HG02973 (cell line): ENCODE results near the gene CAMK1D.

Source experiments
- ATAC-seq: cut with Tn5 transposase; IDR thresholded peaks from one replicate; pipeline ENCODE4 v1.9.1; 2021; ENCODE audit warnings: moderate library complexity; ENCODE audit not compliant: unreplicated experiment

CAMK1D gene

DNA sequence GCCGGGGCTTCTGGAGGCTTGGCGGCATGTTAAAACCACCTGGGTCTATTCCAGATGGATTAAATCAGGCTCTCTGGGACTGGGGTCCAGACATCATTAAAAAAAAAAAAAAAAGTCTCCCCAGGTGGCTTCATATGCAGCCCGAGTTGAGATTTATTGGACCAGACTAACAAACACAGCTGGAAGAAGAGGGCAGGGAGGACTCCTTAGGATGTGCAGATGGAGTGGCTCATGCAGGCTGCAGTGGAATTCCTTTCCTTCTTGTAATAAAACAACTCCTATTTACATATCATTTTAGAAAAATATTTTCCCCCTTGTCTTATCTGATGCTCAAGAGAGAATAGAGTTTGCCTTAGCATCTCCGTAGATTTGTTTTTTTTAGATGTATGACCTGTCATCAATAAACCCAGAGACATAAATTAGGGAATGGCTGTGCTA, 238.1 kb downstream of the CAMK1D start:
- ATAC-seq = no peak

DNA sequence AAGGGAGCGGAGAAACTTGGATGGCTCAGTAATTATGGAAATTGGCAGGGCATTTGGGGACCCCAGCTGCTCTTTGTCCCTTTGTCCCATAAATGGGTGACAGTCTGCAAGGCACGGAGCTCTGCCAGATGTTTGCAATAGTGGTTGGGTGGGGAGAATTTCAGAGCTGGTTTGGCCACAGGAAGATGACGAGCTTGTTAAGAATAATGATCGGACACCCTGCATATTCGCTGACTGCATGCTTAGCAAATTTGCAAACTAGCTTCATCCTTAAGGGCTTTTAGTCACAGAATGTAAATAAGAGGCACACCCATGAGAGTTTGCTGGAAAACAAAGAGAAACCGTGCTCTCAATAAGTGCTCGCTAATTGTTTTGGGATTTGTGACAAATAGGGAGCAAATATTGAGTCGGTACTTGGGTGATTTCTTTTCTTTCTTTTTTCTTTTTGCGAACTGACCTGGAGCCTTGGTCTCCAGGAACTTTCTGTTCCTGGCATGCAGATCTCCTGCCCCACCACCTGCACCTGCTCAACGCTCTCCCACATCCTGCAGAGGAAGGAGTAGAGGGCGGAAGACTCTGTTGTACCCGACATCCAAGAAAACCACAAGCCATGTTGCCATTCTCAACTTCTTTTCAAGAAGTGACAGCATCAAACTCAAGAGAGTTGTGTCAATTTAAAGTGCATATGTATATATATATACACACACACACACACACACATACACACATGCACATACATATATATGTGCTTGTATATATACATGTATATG, 238.9 kb downstream of the CAMK1D start:
- no peak for ATAC-seq

DNA sequence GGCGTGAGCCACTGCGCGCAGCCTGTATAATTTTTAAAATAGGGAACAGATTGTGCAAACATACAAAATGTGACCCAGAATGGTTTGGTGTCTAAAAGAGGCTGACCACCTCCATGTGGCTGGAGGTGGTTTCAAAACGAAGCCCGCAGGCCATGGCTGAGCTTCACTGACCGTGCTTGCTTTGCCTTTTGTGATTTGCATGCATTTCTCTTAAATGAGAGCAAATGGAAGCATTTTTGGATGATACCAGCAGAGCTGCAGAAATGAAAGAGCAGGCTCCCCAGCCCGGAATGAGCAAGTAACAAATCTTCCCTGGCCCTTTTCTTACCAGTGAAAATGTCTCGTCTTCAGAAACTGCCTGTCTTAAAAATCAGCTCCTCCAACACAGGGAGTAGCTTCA, 239.9 kb downstream of the CAMK1D start:
- no peak for ATAC-seq

DNA sequence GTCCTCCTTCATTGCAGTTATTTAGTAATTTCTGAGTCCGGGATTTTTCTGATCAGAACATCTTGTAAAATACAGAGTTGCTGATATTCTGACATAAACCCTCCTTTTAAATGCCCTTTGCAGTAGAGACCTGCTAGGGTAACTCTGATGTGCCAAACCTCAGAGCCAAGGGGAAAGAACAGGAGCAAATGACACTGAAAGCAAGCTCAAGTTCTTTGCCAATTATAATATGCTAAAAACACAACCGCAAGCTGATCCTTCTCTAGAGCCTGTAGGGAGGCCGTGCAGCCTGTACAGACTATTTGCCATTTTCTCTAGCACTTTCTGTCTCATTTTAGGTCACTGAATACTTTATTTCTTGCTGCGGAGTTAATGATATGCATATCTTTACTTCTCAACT, 240.4 kb downstream of the CAMK1D start:
- no peak for ATAC-seq

DNA sequence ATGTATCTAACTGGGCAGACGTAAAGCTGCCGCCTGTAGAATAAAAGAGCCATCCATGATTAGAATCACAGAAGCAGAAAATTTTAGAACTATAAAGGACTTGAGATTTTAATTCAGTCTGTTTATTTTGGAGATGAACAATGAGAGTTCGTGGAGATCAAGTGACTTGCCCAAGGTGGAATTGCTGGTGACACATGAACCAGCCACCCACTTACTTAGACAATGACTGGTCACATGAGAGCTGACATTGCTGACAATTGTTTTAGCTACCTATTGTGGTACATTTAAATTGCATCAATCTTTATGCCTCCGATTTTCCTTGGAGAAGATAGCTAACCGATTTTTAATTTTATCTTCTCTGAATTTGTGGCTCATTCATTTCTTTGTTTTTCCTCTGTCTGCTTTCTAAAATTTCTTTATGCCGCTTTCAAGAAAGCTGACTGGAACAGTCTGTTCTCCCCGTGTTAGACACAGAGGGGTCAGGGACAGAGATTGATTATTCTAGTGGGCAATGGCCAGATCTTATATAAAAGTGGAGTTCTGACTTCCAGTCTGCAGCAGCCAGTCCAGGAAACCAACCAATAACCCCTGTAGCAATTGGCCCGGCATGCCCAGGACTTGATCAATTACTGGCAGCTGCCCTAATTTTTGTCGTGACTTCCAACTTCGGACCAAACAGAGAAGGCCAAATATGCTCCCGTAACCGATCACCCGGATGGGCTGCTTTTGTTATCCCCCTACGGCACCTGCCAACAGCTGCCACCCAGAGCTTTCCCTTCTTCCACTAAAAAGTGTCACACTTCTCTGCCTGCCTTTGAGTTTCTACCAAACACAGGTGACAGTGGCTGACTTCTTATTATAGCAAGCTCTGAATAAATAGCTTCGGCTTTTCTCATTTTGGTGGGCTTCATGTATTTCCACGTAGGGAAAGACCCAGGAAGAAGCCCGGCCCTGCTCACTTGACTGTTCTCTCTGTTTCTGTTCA, 241.6 kb downstream of the CAMK1D start:
- no peak for ATAC-seq

DNA sequence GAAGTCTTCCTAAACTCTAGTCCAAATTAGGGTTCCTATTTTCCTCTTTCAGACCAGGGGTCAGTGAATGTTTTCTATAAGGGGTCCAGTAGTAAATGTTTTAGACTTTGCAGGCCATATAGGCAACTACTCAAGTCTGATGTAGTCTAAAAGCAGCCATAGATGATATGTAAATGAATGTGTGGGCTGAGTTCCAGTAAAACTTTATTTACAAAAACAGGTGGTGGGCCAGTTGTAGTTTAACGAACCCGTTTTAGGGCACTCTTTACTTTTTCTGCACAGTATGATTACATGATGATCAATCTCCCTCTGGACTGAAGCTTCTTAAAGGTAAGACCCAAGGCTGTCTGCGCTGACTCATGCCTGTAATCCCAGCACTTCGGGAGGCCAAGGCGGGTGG, 243.6 kb downstream of the CAMK1D start:
- no peak for ATAC-seq

DNA sequence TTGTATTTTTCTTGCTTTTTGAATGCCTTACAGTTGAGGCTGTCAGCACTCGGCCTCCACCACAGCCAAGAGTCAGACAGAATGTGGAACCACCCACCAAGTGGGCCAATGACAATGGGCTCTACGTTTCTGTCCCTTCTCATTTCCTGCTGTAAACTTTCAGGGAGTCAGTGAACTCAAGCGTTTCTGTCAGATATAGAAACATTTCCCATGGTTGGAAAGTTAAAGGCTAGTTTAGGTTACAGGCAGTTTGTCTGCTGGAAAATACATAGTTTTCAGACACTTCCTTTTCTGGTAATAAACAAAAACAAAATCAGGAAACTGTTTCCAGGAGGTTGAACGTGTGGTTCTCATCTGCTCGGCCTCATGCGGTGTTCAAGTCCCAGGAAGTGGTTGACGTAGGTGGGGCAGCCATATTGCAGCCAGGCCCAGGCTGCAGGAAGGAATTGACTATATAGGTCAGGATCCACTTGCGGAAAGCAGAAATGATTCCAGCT, 245.1 kb downstream of the CAMK1D start:
- ATAC-seq = no peak

DNA sequence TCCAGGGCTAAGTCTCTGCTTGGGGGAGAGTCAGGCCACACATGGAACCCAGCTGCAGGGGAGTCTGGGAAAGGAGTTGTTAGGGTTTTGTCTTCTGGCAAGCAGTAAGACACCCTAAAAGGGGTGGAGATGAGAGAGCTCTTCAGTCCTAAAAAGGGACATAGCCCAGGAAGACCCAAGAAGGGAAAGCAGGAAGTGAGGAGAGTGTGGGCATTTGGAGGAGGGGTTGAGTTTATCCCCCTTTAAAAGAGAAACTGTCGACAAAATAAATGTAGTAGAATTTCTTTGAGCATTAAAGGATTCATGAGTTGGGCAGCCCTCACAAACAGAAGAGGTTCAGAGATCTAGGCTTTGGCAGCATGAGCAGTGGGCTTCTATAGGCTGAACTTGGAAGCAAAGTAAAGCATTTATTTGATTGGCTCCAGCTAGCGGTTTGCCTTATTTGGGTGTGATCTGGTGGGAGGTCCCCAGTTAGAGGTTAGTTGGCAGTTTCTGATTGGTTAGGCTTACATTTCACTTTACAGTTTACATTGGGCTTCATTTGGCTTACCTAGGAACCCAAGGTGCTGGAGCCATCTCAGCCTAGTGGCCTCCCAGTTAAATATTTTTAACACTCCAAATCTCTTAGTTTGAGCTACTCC, 246.7 kb downstream of the CAMK1D start:
- no peak for ATAC-seq

DNA sequence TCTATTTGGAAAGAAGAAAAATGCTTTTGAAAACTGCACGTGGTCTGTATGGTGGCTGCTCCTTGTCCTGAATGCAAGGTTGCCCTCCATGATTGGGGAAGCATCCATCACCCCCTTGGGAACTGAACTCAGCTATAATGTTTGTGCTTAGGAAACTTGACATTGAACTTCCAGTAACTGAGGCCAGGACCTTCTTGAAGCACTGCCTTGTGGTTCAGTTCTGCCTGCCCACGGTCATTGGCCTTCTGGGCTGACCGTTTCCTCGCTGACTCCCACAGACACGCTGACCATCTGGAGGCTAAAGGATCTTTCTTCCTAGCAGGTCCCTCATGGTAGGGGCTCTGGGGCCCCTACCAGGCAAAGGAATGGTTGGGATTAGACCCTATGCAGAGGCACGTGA, 247.8 kb downstream of the CAMK1D start:
- ATAC-seq = no peak

DNA sequence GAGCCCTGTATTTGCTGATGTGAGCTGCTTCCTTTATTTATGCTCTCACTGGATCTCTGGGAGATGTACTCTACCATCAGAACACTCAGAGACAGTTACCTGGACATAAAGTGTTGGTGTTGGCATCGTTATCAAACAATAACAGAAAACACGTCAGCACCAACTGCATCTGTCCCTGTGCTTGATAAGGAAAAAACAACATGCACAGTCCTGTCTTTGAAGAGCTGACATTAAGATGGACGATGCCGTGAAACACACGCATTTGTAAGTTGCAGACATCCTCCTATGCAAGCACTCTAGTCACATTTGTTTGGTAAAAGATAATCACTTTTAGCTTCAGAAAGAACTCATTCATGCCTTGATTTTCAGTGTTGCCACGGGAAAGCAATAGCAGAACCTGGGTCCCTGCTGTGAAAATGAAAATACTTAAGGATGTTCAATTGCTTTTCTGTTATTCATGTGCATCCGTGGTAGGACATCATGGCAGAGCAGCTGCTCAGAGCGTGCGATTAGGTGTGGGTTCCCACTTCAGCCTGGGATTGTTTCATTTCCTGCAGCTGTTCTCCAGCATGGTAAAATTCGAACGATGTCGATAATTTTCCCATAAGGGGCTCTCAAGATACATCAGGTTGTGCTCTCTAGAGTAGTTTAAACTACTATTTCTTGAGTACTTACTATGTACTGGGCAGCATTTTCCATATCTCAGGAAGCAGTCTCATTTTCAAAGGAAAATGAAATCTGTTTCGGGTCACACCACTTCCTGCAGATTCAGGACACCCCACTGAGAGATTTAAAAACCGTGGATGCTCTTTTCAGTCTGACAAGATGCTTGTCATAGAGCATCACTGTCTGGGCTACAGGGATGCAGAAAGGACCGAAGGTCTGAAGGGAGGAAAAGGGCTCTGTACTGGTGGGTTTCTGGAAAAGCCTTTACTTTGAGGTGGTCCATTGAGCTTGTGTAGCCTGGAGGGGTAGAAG, 248.7 kb downstream of the CAMK1D start:
- no peak for ATAC-seq

DNA sequence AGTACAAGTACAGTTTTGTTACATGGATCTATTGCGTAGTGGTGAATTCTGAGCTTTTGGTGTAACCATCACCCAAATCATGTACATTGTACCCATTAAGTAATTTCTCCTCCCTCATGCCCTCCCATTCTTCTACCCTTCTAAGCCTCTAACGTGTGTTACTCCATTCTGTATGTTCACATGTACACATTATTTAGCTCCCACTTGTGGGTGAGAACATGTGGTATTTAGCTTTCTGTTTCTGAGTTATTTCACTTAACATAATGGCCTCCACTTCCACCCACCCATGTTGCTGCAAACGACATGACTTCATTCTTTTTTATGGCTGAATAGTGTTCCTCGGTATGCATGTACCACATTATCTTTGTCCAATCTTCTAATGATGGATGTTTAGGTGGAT, 251.3 kb downstream of the CAMK1D start:
- no peak for ATAC-seq

DNA sequence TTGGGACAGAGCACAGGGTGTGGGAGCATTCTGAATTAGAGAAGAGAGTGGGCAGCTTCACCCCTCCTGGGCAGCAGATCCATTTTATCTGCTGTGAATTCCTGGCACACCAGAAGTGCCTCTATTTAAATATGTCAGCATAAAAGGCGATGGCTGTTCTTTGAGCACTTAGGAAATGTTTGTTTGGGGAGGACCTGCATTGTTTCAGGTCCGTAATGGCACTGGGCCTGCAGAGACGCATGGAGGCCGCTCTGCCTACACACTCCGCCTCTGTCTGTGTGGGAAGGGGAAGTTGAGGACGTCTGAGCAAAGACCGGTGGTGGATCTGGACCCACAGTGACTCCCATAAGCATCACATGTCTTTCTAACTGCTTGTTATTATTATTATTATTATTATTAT, 253.2 kb downstream of the CAMK1D start:
- no peak for ATAC-seq

DNA sequence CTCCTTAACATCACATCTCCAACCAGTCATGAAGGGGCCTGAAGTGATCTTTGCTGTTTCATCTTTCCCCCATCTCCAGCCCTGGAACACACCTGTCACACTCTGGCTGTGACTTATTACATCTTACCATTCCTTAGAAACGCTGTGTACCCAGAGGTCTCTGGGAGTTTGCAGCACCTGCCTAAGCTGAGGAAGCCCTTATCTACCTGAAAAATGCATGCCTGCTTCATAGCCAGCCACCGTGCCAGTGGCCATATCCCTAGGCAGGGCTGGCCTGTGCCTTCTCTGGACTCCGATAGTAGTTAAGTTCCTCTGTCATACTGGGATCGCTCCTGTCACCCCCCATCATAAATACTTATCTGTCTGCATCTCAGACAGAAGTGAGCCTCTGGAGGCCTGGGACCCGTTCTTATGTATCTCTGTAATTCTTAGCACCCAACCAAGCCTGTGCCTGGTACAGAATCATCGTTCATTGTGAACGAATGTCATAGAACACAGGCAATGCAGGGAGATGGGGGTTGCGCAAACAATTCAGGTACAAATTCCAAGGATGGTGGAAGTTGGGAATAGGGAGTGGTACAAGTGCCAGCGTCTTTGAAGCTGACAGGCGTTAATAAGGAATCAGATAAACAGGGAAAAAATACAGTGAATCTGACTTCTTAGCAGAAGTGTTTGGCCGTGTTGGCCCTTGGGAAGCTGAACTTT, 254.6 kb downstream of the CAMK1D start:
- no peak for ATAC-seq

DNA sequence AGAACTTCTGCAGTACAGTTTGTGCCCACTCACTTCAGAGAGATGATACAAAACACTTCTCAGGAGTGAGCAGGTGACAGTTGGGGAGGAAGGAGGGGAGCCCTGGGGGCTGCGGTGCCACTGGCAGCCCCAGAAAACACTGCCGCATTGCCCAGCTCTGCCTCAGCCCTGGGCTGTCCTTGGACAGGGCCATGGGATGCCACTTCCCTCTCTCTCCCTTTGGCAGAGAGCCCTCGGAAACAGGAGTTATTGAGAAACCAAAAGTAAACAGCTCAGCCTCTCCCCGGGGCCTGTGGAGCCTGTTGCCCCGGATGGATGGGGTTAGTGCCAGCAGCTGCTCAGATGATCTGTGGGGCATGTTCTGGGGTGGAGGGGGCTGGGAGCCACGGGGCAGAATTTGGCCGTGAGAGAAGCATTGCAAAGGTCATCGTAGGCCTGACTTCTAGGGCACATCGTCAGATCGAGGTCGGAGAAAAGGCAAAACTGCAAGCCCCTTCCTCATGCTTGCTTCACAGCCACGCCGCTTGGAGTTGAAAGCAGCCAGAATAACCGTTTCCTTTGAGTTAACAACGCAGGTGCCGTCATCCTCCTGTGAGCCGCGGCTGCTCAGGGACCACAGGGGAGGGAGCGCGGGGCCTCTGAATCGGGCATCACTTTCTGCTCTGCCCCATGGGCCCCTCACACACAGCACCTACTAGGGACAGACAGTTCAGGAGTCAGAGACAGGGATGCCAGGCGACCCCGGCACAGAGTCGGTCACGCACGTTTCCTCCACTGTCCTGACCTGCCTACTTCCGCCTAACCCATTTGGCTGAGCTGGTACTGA, 256.4 kb downstream of the CAMK1D start:
- peak; percentile 69 for ATAC-seq

DNA sequence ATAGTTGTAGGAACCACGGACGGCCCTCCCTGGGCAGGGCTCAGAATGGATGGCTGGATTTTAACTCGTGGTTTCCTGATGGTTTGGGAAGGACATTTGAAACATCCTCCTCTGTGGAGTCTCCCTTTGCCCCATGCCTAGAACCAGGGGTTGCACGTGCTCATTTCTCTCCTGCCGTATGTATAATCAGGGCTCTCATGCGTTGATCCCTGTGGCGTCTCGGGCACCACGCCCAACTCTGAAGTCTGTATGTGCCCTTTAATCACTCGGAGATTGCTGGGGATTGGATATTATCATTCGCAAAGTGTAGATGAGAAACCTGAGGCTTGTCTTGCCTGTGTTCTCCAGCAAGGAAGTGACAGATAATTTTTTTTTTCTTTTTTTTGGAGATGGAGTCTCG, 257.1 kb downstream of the CAMK1D start:
- ATAC-seq = no peak

DNA sequence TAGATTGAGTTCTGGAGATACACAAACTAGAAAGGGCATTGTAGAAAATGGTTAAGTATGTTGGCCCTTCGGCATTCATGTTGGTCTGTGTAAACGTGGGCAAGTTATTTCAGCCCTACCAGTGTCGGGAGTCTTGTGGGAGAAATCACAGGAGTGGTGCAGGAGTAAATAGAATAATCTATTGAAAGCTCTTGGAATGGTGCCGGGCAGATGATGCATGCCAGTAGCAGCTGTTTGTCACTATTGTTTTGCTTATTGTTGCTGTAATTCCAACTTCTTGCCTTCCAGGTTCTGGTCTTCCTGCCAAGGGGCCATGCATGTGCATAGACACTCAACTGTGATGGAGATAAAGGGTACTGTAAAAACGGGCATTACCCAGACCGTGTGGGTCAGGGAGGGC, 259.4 kb downstream of the CAMK1D start:
- no peak for ATAC-seq

DNA sequence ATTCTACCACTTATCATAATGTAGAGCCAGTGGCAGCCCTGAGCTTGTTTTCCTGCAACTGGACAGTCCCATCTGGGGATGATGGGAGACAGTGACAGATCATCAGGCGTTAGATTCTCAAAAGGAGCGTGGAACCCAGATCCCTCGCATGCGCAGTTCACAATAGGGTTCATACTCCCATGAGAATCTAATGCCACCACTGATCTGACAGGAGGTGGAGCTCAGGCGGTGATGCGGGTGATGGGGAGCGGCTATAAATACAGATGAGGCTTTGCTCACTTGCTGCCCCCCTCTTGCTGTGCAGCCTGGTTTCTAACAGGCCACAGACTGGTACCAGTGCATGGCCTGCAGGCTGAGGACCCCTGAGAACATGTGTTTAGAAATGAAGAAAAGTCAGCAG, 260.1 kb downstream of the CAMK1D start:
- no peak for ATAC-seq

DNA sequence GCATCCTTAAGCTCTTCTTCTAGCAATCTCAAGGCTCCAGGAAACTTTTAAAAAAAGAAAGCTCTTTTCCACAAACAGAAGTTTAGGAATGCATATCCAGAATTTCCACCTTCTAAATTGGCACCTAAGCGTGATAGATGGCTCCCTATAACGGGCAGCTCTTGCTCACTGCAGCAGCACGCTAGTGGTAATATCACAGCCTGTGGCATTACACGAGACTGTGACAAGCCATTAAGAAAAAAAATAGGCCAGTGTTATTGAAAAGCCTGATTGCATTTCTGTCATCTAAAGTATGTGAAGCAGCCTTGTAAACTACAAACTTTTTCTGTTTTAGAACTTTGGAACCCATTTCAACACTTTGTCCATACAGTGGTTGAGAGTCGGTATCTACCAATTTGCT, 263.8 kb downstream of the CAMK1D start:
- no peak for ATAC-seq
